DMS79 treated with DMSO at 0.1 percent for 48 hours (cell line): Measurements from ENCODE around the gene RPUSD3.

ENCODE experiments used
- DNase-seq: peaks from one replicate; lab custom pipeline; 2025; lab: John Stamatoyannopoulos, UW

The RPUSD3 gene

GRCh38 chr3:9806688-9807589, 36.9 kb downstream of the RPUSD3 start:
- DNase-seq: no peak

GRCh38 chr3:9806137-9806536, 37.7 kb downstream of the RPUSD3 start:
- DNase-seq: no peak

DNA sequence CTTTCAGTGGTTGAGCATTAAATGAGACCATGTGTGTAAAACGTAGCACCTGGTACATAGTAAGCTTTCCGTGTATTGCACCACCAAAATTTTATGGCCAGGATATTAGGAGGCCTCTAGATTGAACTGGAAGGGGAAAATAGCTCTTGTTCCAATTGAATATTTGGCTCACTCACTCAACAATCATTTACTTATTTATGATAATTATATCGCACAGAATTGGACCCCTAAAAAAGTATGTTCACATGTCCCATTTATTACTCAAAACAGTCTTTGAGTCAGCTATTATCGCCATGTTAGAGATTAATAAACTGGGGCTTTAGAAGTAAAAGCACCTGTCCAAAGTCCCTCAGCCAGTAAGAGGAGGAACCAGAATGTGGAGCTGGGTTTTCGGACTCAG, 38.8 kb downstream of the RPUSD3 start:
- DNase-seq: no peak

GRCh38 chr3:9803494-9803893, 40.3 kb downstream of the RPUSD3 start:
- DNase-seq: no peak

- DNase-seq: no peak
These were observed 43.3 kb downstream of the RPUSD3 start for GRCh38 chr3:9800529-9800928.

DNA sequence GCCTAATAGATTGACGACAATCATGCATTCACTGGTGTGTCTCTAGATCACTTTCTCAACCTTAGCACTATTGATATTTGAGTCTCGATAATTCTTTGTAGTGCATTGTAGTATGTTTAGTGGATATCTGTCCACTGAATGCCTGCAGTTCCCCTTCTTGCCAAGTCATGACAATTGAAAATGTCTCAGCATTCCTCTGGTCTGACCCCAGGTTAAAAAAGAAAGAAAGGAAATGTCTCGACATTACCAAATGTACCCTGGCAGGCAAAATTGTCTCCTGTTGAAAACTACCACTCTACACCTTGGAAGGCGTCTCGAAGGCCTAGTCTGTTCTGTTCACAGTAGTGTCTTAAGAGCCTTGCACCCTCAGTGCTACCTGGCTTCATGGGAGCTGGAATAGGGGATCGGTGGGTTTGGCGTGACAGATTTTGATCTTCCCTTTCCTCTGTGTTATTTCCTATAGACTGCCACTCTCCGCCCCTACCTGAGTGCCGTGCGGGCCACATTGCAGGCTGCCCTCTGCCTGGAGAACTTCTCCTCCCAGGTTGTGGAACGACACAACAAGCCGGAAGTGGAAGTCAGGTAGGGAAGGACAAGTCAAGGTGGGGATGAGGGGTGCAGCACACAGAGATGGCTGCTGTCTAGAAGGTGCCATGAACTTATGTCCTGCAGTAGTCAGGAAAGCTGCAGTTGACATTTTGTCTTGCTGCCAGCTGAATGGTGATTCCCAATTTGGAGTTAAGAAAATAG, 46.4 kb downstream of the RPUSD3 start:
- no peak for DNase-seq

GRCh38 chr3:9795207-9795606, 48.6 kb downstream of the RPUSD3 start:
- DNase-seq: no peak

DNA sequence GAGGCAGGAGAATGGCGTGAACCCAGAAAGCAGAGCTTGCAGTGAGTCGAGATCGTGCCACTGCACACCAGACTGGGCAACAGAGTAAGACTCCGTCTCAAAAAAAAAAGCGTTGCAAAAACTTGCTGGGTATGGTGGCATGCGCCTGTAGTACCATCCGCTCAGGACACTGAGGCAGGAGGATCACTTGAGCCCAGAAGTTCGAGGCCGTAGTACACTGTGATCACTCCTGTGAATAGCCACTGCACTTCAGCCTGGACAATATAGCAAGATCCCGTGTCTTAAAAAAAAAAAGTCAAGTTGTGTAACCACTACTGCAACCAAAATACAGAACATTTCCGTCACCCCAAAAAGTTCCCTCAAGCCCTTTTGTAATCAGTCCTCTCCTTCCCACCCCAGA, 49.4 kb downstream of the RPUSD3 start:
- no peak for DNase-seq

DNA sequence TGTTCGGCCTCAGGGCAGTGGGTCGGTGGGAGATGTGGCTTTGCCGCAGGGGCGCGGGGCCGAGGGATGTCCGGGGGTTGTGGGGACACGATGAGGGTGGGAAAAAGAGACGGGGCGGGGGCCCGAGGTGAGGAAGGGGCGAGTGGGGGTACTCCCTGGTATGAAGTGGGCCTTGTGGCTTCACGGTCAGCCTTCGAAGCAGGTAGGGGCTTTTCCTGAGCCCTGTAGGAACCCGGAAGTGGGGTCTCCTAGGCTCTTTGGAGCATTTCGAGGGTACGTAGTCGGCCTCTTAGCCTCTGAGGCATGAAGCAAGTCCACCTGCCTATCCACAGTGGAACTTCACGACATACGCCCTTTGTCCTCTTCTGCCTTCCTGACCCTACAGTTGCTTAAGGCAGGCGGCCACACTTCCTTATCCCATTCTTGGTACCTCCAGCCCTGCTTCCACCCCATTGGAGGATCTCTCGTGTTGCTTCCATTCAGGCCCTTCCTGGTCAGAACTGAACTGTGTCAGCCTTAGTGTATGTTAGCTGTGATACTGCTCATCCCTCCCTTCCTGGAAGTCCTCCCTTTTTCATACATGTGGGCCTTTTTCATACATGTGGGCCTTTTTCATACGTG, 50.5 kb downstream of the RPUSD3 start:
- DNase-seq: no peak

- DNase-seq: peak; percentile 81
These were observed 51.2 kb downstream of the RPUSD3 start, which contains the start of the genes ARPC4 and TADA3 for GRCh38 chr3:9792405-9793160. TSS of gene ARPC4 (plus strand) at chr3:9793082. CDS start at chr3:9793122, 40 bp downstream. TSS of gene TADA3 (minus strand) at chr3:9792473. CDS start at chr3:9791466, 1,007 bp downstream.

- no peak for DNase-seq
These were observed 51.9 kb downstream of the RPUSD3 start for GRCh38 chr3:9791790-9792404.

DNA sequence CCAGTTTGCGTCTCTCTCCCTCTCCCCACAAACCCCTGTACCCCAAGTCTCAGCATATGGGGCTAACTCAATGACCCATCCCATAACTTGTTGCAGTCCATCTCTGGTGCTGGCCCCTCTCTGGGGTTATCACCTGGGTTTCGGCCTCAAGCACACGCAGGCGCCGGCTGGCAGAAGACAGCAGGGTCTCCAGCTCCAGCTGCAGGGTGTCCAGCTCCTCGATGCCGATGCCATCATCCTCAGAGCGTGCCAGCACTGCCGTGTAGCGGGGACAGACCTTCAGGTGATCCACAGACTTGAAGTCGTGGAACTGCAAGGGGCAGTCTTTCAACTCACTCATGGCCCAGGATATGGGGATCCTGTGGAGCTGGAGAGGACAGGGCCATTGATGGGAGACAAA, 52.7 kb downstream of the RPUSD3 start:
- no peak for DNase-seq
